HG03558 (cell line): ENCODE data around the gene ABHD3.
"Not testable (repeated sequence)": the region's sequence is repeated elsewhere in the genome, so short reads cannot be mapped to it uniquely, and the experiment has no call there.

Experiments used
- ATAC-seq: cut with Tn5 transposase; IDR thresholded peaks from one replicate; pipeline ENCODE4 v1.9.1; 2021; ENCODE audit warnings: moderate number of reproducible peaks; ENCODE audit not compliant: unreplicated experiment; ENCODE audit errors: extremely low read depth

The ABHD3 gene

DNA sequence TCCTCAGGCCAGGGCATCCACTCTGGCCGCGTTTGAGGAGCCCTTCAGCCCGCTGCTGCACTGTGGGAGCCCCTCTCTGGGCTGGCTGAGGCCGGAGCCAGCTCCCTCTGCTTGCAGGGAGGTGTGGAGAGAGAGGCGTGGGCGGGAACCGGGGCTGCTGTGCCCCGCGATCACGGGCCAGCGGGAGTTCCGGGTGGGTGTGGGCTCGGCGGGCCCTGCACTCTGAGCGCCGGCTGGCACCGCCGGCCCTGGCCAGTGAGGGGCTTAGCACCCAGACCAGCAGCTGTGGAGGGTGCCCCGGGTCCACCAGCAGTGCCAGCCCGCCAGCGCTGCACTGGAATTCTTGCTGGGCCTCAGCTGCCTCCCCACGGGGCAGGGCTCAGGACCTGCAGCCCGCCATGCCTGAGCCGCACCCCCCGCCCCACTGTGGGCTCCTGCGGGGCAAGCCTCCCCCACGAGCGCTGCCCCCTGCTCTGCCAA lies 1.9 kb upstream of the ABHD3 start:
- ATAC-seq, result no peak

DNA sequence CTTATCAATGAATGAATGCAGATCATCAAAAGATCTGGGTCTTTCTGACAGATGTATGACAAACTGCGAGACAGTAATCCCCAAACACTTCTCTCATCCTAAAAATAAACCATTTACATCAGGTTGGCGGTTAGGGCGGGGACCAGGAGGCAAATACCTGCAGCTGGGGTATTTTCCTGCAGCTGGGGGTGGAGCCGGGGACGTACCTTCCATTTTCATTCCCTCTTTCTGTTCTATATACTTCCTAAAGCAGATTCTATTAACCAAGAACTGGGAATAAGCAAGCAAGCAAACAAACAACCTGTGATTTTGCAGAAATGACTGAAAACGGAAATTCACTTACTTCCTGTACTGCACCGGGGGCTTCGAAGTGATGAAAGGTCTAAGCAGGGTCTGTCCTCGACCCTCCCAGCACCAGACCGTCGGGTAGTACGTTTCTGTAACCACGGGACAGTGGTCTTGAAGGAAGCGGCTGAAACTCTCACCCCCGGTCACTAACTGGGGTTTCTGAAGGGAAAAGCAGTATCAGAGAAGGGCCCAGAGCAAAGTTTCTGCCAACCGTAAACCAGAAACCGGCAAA lies 1.2 kb downstream of the ABHD3 start:
- ATAC-seq, result no peak

DNA sequence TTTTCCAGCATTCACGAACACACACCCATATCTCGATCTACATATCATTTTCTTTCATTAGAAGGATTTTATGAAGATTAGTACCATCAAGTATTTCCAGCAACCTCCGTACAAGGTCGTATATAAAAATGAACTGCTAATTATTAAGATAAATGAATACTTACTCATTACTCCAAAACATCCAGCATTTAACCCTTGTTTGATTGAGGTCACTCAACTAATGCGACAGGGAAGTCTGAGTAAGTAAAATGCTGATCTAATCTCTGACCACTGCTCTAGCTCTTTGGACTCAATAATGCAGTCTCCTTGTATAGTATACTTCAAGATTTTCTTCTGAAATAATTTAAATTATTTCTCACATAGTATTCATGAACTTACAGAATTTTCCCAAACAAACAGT lies 2.0 kb downstream of the ABHD3 start:
- ATAC-seq, result no peak

DNA sequence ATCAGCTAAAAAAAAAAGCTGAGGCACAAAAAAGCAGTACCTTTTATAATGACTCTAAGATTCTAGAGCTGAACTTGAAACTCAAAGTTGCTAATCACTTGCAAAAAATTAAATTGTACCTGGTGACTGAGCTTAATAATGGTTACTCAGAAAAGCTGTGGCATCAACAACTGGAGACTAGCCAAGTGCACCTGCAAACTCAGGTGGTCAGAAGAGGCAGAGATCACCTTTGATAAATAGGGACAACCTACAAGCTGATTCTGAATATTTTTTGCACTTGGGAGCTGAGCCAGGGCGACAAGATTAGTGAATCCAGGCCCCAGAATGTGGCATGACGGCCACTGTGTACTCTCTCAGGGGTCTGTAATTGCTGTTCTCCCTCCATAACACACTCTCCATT lies 3.0 kb downstream of the ABHD3 start:
- no peak for ATAC-seq

DNA sequence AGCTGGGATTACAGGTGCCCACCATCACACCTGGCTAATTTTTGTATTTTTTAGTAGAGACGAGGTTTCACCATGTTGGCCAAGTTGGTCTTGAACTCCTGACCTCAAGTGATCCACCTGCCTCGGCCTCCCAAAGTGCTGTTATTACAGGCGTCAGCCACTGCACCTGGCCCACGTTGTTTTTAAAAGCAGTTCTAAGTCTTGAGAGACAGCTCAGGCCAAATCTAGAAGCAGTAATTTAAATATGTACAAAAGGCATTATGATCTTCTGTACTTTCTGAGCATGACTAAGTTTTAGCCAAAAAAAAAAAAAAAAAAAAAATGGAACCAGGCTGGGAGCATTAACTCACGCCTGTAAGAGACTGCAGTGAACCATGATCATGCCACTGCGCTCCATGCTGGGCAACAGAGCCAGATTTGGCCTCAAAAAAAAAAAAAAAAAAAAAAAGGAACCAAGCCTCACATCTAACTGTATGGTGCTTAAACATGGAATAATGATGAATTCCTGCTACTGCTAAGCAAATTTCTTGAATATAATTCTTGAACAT lies 4.0 kb downstream of the ABHD3 start:
- no peak for ATAC-seq

DNA sequence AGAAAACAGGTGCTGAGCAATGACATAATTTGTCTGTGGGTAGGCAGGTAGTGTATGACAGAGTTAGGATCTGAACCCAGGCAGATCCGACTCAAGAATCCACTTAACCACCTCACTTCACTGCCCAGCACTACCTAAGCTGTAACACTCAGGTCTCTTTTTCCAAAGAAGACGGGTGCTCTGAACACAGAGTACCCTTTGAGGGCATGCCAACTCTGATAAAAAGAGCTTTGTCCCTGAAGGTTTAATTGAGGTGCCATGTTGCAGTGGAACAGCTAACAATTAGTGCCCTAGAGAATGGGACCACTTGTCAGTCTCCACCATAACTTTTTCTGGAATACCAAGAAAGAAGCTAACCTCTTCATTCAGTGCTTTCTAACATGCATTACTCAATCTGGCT lies 11.3 kb downstream of the ABHD3 start:
- no peak for ATAC-seq

DNA sequence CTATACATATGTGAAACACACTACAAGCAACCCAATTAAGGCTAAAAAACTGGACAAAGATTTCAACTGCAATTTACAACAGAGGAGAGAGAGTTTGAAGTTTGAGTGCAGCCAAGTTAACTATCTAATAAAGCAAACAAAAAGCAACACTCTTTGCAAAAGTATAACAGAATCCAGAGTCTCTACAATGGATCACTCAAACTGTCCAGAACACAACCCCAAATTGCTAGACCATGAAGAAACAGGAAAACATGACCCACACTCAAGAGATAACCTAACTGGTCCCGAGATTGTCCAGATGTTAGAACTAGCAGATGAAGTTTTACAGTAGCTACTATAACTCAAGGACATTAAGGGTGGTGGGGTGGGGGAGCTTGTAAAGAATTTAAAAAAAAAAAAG lies 14.8 kb downstream of the ABHD3 start:
- ATAC-seq, result no peak

DNA sequence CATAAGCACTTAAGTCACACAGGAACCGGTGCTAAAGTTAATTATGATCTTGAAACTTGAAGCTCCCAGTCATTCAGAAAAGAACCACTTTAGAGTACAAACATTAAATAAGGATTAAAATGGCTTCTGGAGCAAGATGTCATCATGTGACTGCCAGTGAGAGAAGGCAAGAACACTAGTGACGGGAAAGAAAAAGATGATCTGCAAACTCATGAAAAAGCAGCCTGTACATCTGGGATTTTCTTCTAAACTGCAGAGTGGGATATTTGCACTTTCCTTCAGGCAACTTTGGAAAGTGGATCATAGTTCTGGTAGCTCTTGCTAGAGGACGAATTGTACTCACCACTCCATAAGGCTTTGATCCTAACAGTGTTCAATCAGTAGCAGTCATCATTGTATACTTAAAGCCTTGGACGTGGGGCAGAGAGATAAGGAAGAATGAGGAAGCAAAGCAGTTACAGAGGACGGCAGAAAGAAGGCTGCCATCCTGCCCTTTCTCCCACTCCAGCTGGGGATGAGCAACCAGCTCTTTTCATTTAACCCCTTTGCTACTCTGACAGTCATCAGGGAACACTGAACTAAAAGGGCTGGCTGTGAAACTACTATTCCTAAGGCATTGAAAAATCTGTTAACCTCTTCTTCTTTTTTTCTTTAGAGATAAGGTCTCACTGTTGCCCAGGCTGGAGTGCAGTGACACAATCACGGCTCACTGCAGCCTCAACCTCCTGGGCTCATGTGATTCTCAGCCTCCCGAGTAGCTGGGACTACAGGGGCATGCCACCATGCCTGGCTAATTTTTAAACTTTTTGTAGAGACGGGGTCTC lies 18.1 kb downstream of the ABHD3 start:
- no peak for ATAC-seq

DNA sequence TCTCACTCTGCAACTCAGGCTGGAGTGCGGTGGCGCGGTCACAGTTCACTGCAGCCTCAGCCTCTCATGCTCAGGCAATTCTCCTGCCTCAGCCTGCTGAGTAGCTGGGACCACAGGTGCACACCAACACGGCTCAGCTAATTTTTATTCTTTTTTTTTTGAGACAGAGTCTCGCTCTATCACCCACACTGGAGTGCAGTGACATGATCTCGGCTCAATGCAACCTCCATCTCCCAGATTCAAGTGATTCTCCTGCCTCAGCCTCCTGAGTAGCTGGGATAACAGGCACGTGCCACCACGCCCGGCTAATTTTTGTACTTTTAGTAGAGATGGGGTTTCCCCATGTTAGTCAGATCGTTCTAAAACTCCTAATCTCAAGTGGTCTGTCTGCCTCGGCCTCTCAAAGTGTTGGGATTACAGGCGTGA lies 19.0 kb downstream of the ABHD3 start:
- ATAC-seq, result peak; percentile 37

DNA sequence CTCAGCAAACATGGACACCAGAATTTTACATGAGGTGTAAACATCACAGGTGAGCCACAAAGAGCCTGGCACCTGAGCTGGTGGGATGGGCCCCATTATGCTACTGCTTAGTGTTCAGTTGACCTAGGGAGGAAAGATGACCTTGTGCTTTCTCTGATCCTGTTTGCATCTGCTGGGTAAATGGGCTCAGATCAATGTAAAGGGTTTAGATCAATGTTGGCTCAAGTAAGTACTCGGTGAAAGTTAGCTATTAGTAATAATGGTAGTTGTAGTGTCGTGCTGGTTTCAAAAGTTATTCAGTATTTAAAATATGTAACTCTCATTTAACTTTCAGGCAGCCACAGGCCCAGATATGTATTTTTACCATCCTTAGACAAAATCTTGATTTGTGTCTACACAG lies 19.8 kb downstream of the ABHD3 start:
- peak; percentile 44 for ATAC-seq

DNA sequence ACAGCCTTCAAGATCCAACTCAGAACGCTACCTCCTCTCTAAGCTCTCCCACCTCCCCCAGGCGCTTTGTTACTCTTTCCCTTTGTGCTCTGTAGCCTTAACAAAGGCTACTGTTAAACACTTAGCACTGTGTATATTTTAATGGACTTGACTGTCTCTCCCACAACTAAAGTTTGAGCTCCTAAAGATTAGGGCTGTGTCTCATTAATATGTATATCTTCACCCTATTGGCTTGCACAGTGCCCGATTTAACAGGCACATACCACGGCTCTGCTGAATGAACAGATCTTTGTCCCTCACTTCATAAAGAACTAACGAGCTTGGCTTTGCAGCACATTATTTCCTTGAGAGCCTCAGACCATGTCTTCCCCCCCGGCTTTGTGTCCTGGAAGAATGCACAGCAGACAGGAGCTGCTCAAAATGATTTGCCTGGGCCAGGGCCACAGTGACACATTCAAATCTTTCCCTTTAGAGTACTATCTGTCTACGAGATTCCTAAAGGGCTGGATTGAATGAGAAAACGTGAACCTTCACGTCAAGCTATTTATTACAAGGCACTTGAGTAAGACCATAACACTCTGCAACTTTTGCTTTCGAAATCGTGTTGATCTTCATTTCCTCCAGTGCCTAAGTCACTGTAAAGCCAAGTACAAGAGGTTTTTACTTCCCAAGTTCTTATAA lies 22.1 kb downstream of the ABHD3 start:
- ATAC-seq, result peak; percentile 39

DNA sequence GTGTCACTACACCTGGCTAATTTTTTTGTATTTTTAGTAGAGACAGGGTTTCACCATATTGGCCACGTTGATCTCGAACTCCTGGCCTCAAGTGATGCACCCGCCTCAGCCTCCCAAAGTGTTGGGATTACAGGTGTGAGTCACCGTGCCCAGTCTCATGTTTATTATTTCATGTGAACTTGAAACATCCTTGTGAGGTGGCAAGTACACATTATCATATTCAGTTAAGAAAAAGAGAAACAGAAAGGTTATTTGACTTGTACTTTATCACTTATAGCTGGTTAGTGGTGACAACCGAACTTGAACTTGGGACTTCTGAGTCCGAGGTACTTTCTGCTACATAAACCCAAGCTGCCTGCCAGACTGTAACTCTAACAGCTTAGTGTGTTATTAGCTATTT lies 24.4 kb downstream of the ABHD3 start:
- ATAC-seq, result no peak

DNA sequence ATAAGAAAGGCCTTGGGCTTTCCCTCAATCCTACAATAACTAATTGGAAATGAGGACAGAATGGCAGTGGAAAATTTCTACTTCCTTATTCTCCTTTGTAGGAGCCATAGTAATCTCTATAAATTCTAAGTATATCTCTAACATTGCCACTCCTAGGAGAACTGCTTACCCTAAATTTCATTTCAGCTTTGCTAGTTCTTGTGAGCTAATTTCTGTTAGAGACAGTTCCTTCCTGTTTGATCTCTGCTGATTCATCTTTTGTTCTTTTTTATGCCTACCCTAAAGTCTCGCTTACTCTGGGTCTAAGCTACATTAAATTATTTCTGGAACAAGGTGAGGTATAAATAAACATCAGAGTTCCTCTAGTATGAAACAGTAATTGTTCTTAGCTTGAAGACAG lies 25.7 kb downstream of the ABHD3 start:
- ATAC-seq, result no peak

DNA sequence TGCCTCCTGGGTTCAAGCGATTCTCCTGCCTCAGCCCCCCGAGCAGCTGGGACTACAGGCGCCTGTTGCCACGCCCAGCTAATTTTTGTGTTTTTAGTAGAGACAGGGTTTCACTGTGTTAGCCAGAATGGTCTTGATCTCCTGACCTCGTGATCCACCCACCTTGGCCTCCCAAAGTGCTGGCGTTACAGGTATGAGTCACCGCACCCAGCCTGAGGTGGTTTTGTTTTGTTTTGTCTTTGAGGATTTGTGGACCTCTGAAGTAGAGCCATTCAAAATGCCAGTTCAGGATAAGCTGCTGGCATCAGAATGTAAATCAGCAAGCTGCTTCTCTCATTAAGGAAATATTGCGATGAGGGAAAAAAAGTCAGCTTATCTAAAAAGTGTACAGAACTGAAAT lies 29.2 kb downstream of the ABHD3 start:
- ATAC-seq, result not testable (repeated sequence)

DNA sequence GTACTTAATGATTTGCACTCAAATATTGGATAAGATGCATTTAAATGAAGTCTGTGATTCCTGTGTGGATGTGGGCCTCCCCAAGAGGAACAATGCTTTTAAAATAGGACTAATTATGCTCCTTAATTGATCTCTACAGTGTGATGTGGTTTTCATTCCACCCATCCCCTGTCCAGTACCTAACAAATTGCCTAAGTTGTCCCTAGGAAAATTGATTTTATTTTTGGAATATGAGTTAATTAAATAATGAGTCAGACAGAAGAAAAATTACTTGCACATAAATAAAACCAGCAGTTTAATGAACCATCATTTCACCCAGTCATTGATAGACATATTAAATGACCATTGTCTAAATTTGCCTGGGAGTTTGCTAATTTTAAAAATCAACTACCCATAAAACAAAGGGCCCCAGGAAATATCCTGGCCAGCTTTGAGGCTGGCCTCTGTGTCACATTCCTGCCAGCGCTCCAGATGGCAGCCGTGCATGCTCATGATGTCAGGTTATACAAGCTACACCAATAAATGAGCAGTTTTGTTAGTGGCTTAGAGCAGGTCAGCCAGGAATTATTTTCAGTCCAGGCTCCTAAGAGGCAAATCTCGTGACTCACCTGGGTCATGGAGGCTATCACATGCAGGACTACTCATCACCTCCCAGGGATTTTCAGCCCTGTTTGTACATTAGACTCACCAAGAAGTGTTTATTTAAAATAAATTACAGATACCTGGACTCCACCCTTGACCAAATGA lies 31.9 kb downstream of the ABHD3 start:
- ATAC-seq, result no peak

DNA sequence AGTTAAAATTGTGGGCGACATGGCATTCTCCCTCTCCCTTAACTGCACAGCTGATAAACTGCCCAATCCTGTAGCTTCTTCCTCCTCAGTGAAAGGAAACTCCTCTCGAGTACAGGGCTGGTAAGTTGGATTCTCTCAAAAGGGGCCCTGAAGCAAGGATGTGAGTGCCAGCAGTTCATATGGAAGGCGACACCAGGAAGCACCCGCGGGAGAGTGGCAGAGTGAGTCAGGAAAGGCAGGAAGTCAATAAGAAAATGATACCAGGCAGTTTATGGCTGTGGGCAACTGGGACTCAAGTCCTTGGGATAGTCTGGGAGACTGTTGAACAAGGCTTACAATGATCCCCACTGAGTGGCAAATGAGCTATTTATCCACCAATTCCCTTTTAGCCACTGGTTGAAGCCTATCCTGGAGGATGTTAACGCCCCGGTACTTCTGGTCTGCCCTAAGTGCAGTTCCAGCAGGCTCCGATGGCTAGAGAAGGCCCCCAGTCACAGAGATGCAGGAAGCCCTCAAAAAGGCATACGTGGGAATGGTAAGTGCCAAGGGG lies 34.8 kb downstream of the ABHD3 start:
- ATAC-seq, result no peak

DNA sequence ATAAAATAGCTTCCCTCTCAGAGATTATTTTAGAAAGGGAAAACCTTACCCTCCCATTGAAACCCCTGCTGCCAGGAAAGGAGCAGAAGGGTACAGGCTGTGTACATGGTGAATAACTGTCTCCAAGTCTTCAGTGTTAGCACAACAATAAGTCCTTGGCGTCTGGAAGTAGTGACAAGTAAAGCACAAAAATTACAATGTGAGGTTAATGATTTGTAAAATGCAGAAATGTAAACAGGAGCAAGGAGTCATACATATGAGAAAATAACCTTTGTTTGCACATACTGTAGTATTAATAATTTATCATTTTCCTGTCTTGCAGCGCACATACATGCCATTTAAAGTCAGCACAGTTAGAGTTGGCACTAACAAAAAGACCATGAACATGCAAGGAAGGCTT lies 40.5 kb downstream of the ABHD3 start:
- no peak for ATAC-seq

DNA sequence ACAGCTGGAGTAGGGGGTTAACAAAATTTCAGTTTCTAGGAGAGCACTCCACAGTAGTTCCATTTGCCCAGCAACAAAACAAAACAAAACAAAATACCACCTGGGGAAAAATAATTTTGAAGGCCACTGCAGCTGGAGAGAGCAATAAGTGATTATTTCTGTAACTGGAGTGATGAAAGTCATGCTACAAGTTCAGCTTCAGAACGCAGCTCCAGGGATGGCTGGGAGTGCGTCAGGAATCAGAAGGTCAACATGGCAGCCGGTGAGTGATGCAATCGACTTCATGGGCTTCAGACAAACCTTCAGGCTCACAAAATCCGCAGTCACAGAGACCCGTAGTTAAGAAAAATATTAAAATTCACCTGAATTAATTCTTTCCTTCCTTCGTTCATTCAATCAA lies 41.0 kb downstream of the ABHD3 start:
- ATAC-seq, result no peak

DNA sequence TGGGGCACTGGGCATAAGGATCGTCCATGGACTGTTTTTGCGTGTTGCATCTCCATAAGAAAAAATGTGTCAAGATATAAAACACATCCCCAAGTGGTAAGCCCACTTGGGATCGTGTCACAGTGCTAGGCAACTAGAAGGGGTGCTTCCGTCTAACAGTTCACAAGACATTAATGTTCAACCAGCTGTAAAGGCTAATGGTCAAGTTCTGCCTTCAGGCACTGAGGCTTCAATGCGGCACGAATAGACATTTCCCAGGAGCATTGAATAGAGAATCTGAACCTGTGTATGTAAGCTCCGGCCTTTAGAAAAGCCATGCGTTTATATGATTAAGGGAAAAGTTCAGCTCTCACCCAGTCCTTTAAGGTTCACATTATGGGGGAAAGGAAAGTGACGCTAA lies 42.0 kb downstream of the ABHD3 start:
- no peak for ATAC-seq

DNA sequence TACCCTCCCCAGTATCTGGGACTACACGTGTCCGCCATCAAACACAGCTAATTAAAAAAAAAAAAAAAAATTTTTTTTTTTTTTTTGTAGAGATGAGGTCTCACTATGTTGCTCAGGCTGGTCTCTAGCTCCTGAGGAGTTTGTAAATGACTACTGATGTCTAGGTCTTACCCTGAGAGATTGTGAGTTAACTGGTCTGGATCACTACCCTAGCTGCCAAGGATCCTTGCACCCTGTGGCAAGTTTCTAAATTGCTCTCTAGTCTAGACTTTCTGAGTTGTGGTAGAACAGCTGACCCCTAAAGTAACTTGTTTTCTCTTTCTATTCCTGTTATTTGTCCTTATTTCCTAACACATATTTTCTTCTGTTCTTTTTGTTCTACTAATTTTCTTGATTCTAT lies 44.5 kb downstream of the ABHD3 start:
- ATAC-seq, result no peak
